Mesenchymal stem cell (in vitro differentiated cells and primary cell): ENCODE data around the gene CBARP.
"Not testable (repeated sequence)": the region's sequence is repeated elsewhere in the genome, so short reads cannot be mapped to it uniquely, and the experiment has no call there.

Experiments
- DNase-seq: peaks from one replicate; pipeline ENCODE4 v3.0.0-alpha.2; 2013
- H2AFZ ChIP-seq: one replicate; pipeline ENCODE4 v1.6.1; 2013; ENCODE audit warnings: low read depth, mild to moderate bottlenecking, control low read depth, inconsistent platforms, low read length, moderate library complexity
- H2AK5ac ChIP-seq: 2 replicates; pipeline ENCODE4 v1.6.1; 2013; ENCODE audit warnings: low read length, moderate library complexity, mild to moderate bottlenecking, inconsistent platforms; ENCODE audit not compliant: severe bottlenecking
- H2BK120ac ChIP-seq: one replicate; pipeline ENCODE4 v1.6.1; 2013; ENCODE audit warnings: low read depth, mild to moderate bottlenecking, inconsistent platforms, low read length, moderate library complexity
- H2BK12ac ChIP-seq, 2 experiments: one replicate each; pipeline ENCODE4 v1.6.1; 2013; ENCODE audit warnings: inconsistent platforms in 2 of 2, low read length in 2 of 2, mild to moderate bottlenecking in 2 of 2, moderate library complexity in 2 of 2, control low read depth in 1 of 2
- H2BK15ac ChIP-seq: one replicate; pipeline ENCODE4 v1.6.1; 2013; ENCODE audit warnings: mild to moderate bottlenecking, low read depth, inconsistent platforms; ENCODE audit not compliant: poor library complexity, severe bottlenecking
- H2BK5ac ChIP-seq: 2 replicates; pipeline ENCODE4 v1.6.1; 2013; ENCODE audit warnings: low read depth, mild to moderate bottlenecking, low read length, control low read depth, inconsistent platforms; ENCODE audit not compliant: poor library complexity, severe bottlenecking
- H3K14ac ChIP-seq, 2 experiments: one replicate each; pipeline ENCODE4 v1.6.1; 2013; ENCODE audit warnings: inconsistent platforms in 2 of 2, low read length in 2 of 2, control low read depth in 1 of 2, mild to moderate bottlenecking in 1 of 2, moderate library complexity in 1 of 2
- H3K18ac ChIP-seq, 2 experiments: one replicate each; pipeline ENCODE4 v1.6.1; 2013; ENCODE audit warnings: inconsistent platforms in 2 of 2, low read length in 2 of 2, control low read depth in 1 of 2, low read depth in 1 of 2, mild to moderate bottlenecking in 1 of 2
- H3K23ac ChIP-seq, 2 experiments: one replicate each; pipeline ENCODE4 v1.6.1; 2013; ENCODE audit warnings: inconsistent platforms in 2 of 2, low read length in 2 of 2, mild to moderate bottlenecking in 2 of 2, moderate library complexity in 2 of 2, control low read depth in 1 of 2
- H3K27ac ChIP-seq: 2 replicates; pipeline ENCODE4 v1.5.1; 2013; ENCODE audit warnings: mild to moderate bottlenecking, moderate library complexity, low read length, control low read depth, inconsistent platforms; ENCODE audit not compliant: poor library complexity, severe bottlenecking
- H3K27me3 ChIP-seq, 2 experiments: 2 replicates each; pipeline versions ENCODE4 v1.6.1 to v1.7.0; 2013; ENCODE audit warnings: low read length in 2 of 2, mild to moderate bottlenecking in 2 of 2, moderate library complexity in 2 of 2, control low read depth in 1 of 2, inconsistent platforms in 1 of 2; ENCODE audit not compliant: control insufficient read depth in 1 of 2, insufficient read depth in 1 of 2
- H3K36me3 ChIP-seq, 2 experiments: 2 replicates each; pipeline versions ENCODE4 v1.6.1 to v1.7.0; 2013; ENCODE audit warnings: low read length in 2 of 2, control low read depth in 1 of 2, inconsistent platforms in 1 of 2, low read depth in 1 of 2, mild to moderate bottlenecking in 1 of 2; ENCODE audit not compliant: insufficient read depth in 2 of 2, control insufficient read depth in 1 of 2
- H3K4ac ChIP-seq, 2 experiments: one replicate each; pipeline ENCODE4 v1.6.1; 2013; ENCODE audit warnings: inconsistent platforms in 2 of 2, low read length in 2 of 2, mild to moderate bottlenecking in 2 of 2, moderate library complexity in 2 of 2, control low read depth in 1 of 2, low read depth in 1 of 2
- H3K4me1 ChIP-seq: 2 replicates; pipeline ENCODE4 v1.6.1; 2013; ENCODE audit warnings: low read depth, low read length, control low read depth; ENCODE audit not compliant: control insufficient read depth, insufficient read depth
- H3K4me2 ChIP-seq: 2 replicates; pipeline ENCODE4 v1.6.1; 2013; ENCODE audit warnings: low read length, mild to moderate bottlenecking, inconsistent platforms; ENCODE audit not compliant: poor library complexity, severe bottlenecking
- H3K4me3 ChIP-seq, 2 experiments: 2 replicates each; pipeline versions ENCODE4 v1.5.1 to v1.7.0; 2013; ENCODE audit warnings: low read length in 2 of 2, mild to moderate bottlenecking in 2 of 2, control low read depth in 1 of 2, low read depth in 1 of 2; ENCODE audit not compliant: insufficient read depth in 1 of 2
- H3K79me1 ChIP-seq: replicated peaks from 2 replicates; pipeline ENCODE4 v1.6.1; 2013; ENCODE audit warnings: mild to moderate bottlenecking, control low read depth, low read length, inconsistent platforms; ENCODE audit not compliant: poor library complexity, severe bottlenecking
- H3K9ac ChIP-seq: 2 replicates; pipeline ENCODE4 v1.7.0; 2013; ENCODE audit warnings: mild to moderate bottlenecking, low read length, moderate library complexity
- H3K9me3 ChIP-seq: 2 replicates; pipeline ENCODE4 v1.7.0; 2013; ENCODE audit warnings: mild to moderate bottlenecking, low read length; ENCODE audit not compliant: control insufficient read depth
- H4K8ac ChIP-seq: one replicate; pipeline ENCODE4 v1.6.1; 2013; ENCODE audit warnings: inconsistent platforms, mild to moderate bottlenecking, low read length, moderate library complexity
- H4K91ac ChIP-seq: one replicate; pipeline ENCODE4 v1.6.1; 2013; ENCODE audit warnings: mild to moderate bottlenecking, low read length, inconsistent platforms
- WGBS: methylation state at CpG from one replicate; pipeline ENCODE4 v1.1.7; 2013; ENCODE audit warnings: mixed read lengths; 5-methylcytosine and 5-hydroxymethylcytosine counted together

Gene CBARP

DNA sequence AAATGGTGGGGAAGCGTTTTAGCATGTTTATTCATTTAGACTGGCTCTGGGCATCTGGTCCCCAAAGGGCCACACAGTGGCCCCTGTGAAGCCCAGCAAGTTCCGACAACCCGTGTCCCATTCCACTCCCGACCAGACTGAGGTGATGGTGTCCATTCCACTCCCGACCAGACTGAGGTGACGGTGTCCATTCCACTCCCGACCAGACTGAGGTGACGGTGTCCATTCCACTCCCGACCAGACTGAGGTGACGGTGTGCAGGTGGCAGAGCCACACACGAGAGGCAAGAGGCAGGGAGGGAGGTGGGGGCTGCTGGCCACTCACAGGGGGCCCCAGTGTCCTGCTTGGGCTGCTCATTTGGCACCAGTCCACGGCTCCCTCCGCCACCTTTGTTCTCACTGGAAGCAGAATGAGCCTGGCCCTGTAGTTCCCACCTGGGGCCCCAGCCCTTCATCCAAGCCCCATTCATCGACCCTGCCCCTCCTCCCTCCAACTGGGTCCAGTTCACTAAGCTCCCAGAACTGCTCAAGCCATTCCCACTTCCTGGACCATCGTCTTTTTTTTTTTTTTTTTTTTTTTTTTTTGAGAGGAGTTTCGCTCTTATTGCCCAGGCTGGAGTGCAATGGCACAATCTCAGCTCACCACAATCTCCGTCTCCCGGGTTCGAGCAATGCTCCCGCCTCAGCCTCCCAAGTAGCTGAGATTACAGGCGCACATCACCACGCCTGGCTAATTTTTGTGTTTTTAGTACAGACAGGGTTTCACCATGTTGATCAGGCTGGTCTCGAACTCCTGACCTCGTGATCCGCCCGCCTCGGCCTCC lies 8.7 kb upstream of the CBARP start:
- H3K4ac ChIP-seq: peak overlapping the region in 1 of 2 experiments; percentile 37
- H2BK120ac ChIP-seq, H3K4me3 ChIP-seq, H2BK15ac ChIP-seq, H3K14ac ChIP-seq, H3K27me3 ChIP-seq, H4K91ac ChIP-seq, H2AFZ ChIP-seq, H3K9ac ChIP-seq, DNase-seq, H3K4me2 ChIP-seq, H3K9me3 ChIP-seq, H3K27ac ChIP-seq, H3K23ac ChIP-seq, H4K8ac ChIP-seq, H2BK5ac ChIP-seq: not testable (repeated sequence)
- H3K36me3 ChIP-seq: peaks cover 8 to 47% of the 10 kb centered on the region in 2 experiments
- H2BK12ac ChIP-seq: peak overlapping the region; percentile 0 to 84
- peak overlapping the region; percentile 64 for H2AK5ac ChIP-seq
- peak overlapping the region in 1 of 2 experiments; percentile 55 for H3K18ac ChIP-seq
- peaks cover 22% of the 10 kb centered on the region for H3K79me1 ChIP-seq
- H3K4me1 ChIP-seq: peaks cover 47% of the 10 kb centered on the region
- WGBS: 88% methylated on average over 23 of the region's 27 CpGs

DNA sequence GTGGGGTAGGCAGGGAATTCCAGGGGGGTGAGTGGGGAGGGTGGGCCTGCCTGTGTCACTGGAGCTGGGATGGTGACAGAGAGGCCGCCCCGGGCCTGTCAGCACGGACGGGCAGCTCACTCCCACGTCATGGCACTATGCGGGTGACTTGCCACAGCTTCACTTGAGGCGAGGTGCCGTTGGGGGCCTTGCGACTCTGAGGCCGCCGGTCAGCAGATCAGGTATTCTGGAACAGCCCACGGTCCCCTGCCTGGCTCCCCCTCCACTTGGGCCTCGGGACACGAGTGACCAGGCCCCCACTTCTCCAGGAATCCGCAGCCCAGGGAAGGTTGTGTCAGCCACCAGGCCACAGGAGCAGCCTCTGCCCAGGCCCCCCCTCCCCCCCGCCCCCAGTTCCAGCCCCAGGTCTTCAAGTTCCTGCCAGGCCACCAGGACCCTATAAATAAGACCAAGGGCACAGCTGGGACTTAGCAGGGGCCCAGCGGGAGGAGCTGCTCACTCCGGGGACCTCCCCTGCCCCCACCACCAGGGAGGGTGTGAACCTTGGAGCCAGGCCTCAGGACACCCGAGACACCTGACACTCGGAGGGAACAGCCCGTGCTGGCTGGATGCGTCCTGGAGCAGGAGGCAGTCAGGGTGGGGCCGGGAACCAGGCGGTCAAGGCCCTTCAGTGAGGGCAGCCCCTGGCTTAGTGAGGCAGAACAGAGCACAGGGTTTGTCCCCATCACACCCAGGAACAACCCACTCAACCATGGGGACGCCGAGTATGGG lies 7.9 kb upstream of the CBARP start:
- peak overlapping the region; percentile 77 for H4K91ac ChIP-seq
- peak overlapping the region; percentile 0 to 84 for H2BK12ac ChIP-seq
- H3K4me2 ChIP-seq: no peak overlapping the region
- H2BK15ac ChIP-seq: peak overlapping the region; percentile 77
- peak overlapping the region in 1 of 2 experiments; percentile 31 for H3K23ac ChIP-seq
- H3K27ac ChIP-seq: no peak overlapping the region
- H2AFZ ChIP-seq: no peak overlapping the region
- DNase-seq: no peak
- H3K79me1 ChIP-seq: peaks cover 22% of the 10 kb centered on the region
- H3K4ac ChIP-seq: peak overlapping the region; percentile 29 to 85
- no peaks in the 10 kb centered on the region for H3K9me3 ChIP-seq
- peaks cover 55% of the 10 kb centered on the region for H3K4me1 ChIP-seq
- H3K14ac ChIP-seq: peak overlapping the region in 1 of 2 experiments; percentile 28
- H3K36me3 ChIP-seq: peaks cover 5 to 39% of the 10 kb centered on the region in 2 experiments
- H3K9ac ChIP-seq: peak overlapping the region; percentile 68
- no peak overlapping the region for H3K4me3 ChIP-seq
- peak overlapping the region in 1 of 2 experiments; percentile 77 for H3K18ac ChIP-seq
- no peak overlapping the region for H2BK5ac ChIP-seq
- H2BK120ac ChIP-seq: no peak overlapping the region
- H4K8ac ChIP-seq: peak overlapping the region; percentile 27
- H3K27me3 ChIP-seq: no peaks in the 10 kb centered on the region
- peak overlapping the region; percentile 64 for H2AK5ac ChIP-seq
- 76% methylated on average over 25 of the region's 26 CpGs for WGBS

DNA sequence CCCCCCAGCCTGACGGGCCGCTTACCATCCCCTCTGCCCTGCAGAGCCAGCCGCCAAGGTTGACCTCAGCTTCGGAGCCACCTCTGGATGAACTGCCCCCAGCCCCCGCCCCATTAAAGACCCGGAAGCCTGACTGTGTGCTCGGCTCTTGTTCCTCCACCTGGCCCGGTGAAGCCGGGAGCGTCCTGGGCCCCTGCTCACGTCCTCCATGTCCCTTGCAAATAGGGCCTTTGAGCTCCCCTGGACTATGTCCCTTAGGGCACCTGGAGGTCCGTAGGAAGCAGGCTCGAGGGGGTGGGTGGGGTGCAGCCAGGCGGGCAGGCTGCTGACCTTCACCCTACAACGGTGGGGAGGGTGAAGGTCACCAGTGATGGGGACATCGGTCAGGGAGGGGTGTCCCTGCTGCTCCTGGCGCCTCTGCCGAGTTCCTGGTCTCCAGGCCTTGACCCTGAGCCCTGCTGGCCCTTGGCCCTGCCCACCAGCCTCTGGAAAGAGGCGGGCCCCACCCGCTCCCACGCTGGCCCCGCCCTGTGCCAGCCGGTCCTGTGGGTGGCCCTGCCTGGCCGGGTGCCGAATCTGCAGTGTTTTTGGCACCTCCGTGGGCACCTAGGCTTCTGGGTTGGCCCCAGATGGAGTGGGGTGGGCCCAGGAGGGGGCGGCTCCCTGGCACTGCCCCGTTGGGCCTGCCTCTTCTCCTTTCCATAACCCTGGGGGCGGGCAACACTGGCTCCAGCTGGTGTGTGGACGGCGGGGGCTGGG lies 7.1 kb upstream of the CBARP start:
- Histone ChIP-seq H2AK5ac (peak overlapping the region; percentile 84), H4K91ac (peak overlapping the region; percentile 77), H4K8ac (peak overlapping the region; percentile 63), H3K27me3 (no peaks in the 10 kb centered on the region), H2BK120ac (peak overlapping the region; percentile 66), H2BK15ac (peak overlapping the region; percentile 77), H3K9ac (peak overlapping the region; percentile 68), H2AFZ (no peak overlapping the region), H3K27ac (peak overlapping the region; percentile 62), H3K4me1 (peaks cover 57% of the 10 kb centered on the region), H3K9me3 (no peaks in the 10 kb centered on the region), H3K4ac (peak overlapping the region; percentile 15 to 85), H3K14ac (peak overlapping the region in 1 of 2 experiments; percentile 88), H3K79me1 (peaks cover 22% of the 10 kb centered on the region), H2BK12ac (peak overlapping the region in 1 of 2 experiments; percentile 83), H3K23ac (peak overlapping the region in 1 of 2 experiments; percentile 31), H3K18ac (peak overlapping the region; percentile 52 to 77), H2BK5ac (peak overlapping the region; percentile 59), H3K4me3 (peak overlapping the region; percentile 14 to 68), H3K36me3 (peaks cover 5 to 31% of the 10 kb centered on the region in 2 experiments), H3K4me2 (peak overlapping the region; percentile 47)
- DNase-seq: no peak
- 67% methylated on average over 31 of the region's 31 CpGs for WGBS
